Stimulated activated CD8-positive, alpha-beta memory T cell treated with anti-CD3 and anti-CD28 coated beads, Interleukin-4, amount 100 ng/mL, for 4 hours (primary cell): ENCODE data around the gene ATXN3L.
"Not testable (repeated sequence)": the region's sequence is repeated elsewhere in the genome, so short reads cannot be mapped to it uniquely, and the experiment has no call there.

Source experiments
- DNase-seq, 2 donors: peaks; one replicate each; pipeline ENCODE4 v3.0.0-alpha.2; 2020; ENCODE audit warnings: low read depth in 2 of 2, low spot score in 1 of 2

ATXN3L gene

GRCh38 chrX:13307041-13307440 lies 12.8 kb downstream of the ATXN3L start:
- DNase-seq, result no peak

DNA sequence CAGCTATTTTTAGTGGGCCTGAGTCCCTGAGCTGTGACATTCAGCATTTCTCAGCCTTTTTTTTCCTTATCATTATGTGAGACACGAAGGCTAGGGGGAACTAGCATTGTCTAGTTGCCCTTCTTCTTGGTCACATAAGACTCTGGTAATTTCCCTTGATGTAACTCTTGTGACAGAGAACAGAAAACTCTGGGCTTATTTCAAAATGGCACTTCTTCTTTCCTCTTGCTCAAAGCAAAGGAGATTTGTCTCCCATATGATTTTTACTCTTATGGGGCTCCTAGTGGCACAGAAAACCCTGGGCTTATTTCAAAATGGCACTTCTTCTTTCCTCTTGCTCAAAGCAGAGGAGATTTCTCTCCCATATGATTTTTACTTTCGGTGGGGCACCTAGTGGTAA lies 14.7 kb downstream of the ATXN3L start:
- no peak for DNase-seq

DNA sequence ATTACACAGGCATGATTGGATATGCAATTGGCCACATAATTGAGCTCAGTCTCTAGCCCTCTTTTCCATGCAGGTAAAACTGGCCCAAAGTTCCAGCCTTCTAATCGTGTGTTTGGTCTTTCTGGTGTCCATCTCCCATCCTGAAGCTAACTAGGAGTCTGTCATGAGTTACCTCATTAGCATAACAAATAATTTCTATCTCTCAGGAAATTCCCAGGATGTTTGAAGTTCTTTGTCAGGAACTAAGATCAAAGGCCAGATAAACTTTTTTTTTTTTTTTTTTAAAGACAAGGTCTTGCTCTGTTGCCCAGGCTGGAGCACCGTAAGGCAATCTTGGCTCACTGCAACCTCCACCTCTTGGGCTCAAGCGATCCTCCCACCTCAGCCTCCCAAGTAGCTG lies 15.8 kb downstream of the ATXN3L start:
- DNase-seq, result no peak

DNA sequence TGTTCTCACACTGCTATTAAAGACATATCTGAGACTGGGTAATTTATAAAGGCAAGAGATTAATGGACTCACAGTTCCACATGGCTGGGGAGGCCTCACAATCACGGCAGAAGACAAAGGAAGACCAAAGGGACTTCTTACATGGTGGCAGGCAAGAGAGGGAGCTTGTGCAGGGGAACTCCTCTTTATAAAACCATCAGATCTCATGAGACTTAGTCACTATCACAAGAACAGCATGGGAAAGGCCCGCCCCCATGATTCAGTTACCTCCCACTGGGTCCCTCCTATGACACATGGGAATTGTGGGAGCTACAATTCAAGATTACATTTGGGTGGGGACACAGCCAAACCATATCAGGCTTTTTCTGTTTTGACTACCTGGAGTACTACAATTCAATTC lies 16.6 kb downstream of the ATXN3L start:
- DNase-seq, result not testable (repeated sequence)

DNA sequence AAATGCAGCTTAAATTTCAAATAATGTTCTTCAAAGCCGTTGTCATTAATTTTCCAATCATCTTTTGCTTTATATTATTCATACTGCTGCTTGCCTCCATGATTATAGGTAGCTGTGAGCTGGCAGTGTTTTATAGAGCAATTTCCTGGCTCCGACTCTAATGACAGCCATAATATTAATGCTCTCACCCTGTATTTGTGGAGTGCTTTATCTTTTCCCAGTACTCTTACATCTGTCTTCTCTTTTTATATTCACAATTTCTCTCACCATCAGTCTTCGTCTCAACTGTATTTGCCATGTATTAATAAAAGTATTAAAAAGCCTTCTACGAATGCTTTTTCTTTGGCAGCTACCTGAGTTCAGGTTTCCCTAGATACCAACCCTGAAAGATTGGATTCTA lies 21.0 kb downstream of the ATXN3L start:
- no peak for DNase-seq

DNA sequence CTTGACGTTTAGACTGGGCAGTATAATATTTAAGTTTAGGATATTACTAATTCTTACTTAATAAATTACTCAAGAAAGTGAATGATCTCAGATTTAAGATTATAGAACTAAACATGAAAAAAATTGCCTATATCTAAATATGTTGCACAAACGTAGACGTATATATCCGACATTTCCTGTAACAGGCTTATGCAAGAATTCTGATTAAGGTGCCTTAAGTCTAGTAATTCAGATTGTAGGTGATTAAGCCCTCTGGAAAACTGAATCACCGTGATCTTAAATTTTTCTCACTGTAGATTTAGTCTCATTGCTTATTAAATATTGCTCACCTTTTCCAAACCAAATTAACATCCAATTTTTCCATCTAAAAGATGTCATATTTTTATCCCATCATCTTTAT lies 24.0 kb downstream of the ATXN3L start:
- no peak for DNase-seq

GRCh38 chrX:13293700-13294099 lies 26.2 kb downstream of the ATXN3L start:
- DNase-seq, result no peak

DNA sequence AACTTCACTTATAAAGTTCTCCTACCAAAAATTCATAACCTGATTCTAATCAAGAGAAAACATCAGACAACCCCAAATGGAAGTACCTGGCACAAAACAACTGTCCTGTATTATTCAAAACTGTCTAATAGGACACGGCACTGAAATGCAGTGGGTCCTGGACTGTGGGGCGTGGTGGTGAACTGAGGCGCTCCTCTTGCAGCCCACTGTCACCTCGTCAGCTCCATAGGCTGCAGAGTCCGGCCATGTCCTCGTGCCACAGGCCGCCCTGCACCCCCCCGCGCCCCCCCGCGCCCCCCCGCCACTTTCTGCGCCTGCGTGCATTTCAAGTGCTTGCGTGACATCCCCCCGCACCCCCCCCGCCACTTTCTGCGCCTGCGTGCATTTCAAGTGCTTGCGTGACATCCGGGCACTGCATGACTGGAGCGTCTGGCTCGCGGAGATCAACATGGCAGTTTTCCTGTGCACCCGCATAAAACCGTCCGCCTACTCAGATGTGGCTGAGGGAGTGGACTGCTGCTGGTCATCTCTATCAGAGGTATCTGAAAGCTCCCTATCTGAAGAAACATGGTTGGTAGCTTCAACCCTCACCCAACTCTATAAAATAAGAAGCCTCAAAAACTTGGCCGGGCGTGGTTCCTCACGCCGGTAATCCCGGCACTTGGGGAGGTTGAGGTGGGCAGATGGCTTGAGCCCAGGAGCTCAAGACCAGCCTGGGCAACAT lies 28.8 kb downstream of the ATXN3L start:
- no peak for DNase-seq

DNA sequence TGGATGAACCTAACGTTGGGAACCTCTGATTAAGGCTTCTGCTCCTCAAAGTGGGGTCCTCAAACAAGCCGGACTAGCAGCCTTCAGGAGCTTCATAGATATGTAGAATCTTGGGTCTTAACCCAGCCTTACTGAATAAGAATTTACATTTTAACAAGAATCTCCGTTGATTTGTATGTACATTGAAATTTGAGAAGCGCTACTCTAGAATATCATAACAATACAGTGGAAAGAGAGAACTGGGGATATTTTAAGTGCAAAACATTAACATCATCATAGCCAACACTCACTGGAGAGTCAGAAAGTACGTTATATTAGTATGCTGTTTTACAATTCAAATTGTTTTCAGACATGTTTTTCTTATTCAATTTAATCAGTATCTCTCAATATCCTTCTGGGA lies 31.2 kb downstream of the ATXN3L start:
- no peak for DNase-seq

DNA sequence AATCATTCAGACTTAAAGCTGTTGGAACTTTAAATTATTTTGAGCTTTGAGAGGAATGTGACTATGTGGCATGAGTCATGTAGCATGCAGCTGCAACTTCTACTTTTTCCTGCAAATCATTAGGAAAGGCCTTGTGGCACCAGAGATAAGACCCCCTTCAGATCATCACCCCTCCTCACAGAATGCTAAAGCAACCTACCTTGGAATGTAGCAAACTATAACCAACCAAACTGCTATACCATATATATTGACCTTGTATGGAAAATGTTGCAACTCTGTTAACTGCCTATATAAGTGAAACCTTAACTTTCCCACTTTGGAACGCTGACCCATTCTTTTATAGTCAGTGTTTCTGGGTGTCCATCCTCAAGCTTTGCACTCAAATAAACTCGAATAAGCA lies 32.0 kb downstream of the ATXN3L start:
- no peak for DNase-seq

GRCh38 chrX:13285693-13286092 lies 34.2 kb downstream of the ATXN3L start:
- no peak for DNase-seq

GRCh38 chrX:13285229-13285628 lies 34.6 kb downstream of the ATXN3L start:
- no peak for DNase-seq

DNA sequence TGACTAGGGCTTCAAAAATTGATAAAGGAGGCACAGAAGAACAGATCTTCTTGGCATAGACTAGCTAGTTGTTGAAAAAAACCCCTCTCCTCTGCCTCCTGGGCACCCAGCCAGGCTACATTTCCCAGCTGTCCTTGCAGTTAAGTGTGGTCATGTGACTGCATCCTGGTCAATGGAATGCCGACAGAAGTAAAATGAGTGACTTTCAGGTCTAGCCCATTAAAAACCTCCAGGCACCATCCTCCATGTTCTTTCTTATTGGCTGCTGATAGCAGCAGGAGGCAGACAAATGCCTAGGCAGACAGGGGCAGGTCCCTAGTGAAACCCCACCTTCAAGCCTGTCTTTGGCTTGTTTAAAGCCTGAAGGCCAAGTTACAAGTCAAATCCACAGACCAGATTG lies 35.3 kb downstream of the ATXN3L start:
- no peak for DNase-seq

DNA sequence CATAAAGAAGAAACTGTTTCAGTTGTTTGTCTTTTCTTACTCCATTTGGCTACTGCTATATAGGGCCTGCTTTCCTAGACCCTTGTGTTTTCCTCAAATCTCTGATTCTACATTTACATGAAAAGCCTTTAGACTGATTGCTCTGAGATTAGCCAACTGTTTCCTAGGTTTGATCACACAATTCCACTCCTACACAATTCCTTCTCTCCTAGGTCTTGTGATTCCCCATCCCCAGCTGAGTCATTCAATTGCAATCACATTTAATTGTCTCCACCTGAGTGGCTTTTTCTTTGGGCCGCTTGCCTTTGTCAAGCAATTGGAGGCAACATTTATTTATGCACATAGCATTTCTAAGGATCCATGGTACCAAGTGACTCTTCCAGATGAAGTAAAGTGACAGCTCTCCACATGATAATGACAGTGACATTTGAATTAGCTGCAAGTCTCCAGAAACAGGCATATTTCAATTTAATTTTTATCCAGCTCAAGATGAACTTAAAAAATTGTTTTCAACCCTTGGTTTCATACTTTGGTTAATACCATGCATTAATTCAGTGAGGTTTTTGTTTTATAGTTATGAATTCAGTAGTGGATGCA lies 35.8 kb downstream of the ATXN3L start:
- DNase-seq, result no peak

- DNase-seq, result no peak
Observed at GRCh38 chrX:13283512-13283911, 36.3 kb downstream of the ATXN3L start.

DNA sequence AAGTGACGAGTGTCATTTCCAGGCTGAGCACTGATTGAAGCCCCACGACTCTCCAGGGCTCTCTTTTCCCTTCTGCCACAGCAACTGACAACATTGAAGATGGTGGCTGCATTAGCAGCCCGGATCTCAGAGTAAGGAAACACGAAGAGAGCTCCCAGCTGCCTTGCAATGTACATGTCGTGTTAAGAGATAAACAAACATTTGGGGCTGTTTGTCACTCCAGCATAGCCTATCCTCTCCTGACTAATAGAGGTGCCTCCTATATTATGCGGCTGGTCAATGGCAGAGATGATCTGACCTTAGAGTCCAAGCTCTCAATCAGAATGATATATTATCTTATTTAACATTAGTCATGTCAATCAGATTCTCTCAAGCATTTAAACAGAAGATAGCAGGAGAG lies 38.6 kb downstream of the ATXN3L start:
- no peak for DNase-seq

DNA sequence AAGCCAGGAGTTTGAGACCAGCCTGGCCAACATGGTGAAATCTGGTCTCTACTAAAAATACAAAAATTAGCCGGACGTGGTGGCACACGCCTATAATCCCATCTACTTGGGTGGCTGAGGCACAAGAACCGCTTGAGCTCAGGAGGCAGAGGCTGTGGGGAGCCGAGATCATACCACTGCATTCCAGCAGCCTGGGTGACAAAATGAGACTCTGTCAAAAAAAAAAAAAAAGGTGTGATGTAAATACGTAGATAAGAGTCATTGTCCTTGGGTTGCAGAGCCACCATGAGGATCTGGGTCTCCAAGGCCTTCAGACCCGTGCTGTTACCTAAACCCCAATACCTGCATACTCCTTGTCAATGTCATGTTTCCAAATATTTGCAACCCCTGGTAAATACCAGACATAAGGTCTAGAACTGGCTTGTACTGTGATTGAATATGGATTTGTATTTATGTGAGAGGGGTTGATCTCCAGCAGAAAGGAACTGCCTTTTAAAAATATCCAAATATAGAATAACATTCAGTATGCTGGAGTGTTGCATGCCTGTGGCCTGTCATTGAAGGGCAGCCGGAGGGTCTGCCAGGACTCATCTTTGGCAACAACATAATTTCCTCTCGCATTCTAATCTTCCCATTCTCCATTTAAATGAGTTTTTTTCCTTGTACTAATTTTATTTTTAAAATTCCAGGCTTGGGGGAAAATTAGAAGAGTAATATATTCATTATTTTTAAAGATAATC lies 40.4 kb downstream of the ATXN3L start:
- no peak for DNase-seq

- no peak for DNase-seq
Observed at GRCh38 chrX:13277539-13277938, 42.3 kb downstream of the ATXN3L start.

DNA sequence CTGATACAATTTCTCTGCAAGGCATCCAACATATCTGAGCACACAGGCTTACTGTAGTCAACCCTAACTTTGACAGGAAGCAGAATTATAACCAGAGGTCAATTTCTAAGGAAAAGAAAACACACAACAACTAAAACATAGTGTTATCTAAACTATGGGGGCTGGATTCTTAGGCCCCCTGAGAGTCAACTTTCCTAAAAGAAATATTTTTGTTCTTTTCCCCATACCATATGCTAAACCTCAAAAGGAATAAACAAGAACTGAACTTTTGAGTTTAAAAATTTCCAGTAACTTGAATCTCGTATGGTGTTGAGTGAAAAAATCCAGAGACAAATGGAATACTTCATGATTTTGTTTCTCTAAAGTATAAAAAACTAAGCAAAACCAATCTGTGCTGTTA lies 42.9 kb downstream of the ATXN3L start:
- DNase-seq, result no peak

DNA sequence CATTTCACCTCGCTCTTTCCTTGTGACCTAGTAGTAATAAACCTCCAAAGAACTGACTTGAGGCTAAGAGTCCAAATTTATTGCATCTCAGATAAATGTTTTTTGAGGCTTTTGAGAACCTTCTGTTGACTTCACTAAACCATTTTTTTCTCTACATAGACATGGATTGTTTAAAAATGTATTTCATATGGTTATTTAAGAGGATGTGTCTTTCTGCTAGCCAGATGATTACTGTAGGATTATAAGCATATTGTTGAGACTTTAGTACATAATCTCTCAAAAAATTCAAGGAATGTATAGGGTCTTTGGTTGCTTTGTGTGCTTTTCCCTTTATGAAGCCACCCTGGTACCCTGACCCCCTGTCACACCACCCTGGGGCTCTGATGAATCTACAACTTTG lies 44.8 kb downstream of the ATXN3L start:
- DNase-seq, result no peak

DNA sequence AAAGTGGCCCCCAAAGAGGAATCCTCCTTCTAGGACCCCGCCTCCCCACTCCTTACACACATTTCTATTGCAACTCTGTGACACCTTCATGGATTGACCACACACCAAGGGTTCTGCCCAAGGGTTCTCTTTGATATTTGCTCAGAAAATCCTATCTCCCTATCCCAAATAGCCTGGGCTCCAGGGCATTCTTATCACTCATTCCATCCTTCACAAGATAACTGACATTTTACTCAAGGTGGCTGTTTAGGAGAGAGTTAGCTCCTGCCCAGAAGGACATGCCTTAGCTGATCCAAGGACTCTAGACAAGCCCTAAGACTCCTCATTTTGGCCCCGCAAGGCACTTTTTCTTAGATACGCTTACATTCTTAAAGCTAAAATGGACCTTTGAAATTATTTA lies 47.4 kb downstream of the ATXN3L start:
- no peak for DNase-seq

DNA sequence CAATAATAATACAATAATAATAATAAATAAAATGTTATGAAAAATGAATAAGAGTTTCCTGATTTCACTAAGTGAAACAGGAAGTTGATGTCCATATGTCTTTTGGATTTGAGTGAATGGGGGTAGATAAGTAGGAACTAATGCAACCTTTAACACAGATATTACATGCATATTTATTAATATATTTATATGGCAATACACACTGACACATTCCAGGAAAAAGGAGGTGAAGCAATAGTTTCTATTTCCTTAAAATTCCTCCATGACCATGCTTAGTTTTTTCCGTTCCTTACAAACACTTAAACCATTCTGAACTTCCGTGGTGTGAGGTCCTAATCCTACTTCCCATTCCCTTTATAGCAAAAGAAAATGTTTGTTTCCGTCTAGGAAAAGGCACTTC lies 48.3 kb downstream of the ATXN3L start:
- DNase-seq, result no peak

GRCh38 chrX:13270360-13270759 lies 49.5 kb downstream of the ATXN3L start:
- no peak for DNase-seq
